Renal cortical epithelial cell (primary cell): Measurements from ENCODE around the gene ADGRB2. TPM values are rescaled to one million over a fixed set of nuclear protein-coding genes. Genes with fewer than 3 reads are reported as not detected.
A peak's percentile ranks its signal among the peaks of the same experiment; 100 is the strongest.

Experiments
- DNase-seq: peaks from one replicate; pipeline ENCODE4 v3.0.0-alpha.2; 2011; ENCODE audit warnings: low read depth
- total RNA-seq: library from RNA; depleted of rRNA; stranded (reverse); fragments of >200 nt; gene quantifications from 2 replicates; pipeline ENCODE4 v1.2.3, GENCODE V29; 2014

The ADGRB2 gene
- total RNA-seq, 1 donor from 2014 or later: 8.0 TPM

DNA sequence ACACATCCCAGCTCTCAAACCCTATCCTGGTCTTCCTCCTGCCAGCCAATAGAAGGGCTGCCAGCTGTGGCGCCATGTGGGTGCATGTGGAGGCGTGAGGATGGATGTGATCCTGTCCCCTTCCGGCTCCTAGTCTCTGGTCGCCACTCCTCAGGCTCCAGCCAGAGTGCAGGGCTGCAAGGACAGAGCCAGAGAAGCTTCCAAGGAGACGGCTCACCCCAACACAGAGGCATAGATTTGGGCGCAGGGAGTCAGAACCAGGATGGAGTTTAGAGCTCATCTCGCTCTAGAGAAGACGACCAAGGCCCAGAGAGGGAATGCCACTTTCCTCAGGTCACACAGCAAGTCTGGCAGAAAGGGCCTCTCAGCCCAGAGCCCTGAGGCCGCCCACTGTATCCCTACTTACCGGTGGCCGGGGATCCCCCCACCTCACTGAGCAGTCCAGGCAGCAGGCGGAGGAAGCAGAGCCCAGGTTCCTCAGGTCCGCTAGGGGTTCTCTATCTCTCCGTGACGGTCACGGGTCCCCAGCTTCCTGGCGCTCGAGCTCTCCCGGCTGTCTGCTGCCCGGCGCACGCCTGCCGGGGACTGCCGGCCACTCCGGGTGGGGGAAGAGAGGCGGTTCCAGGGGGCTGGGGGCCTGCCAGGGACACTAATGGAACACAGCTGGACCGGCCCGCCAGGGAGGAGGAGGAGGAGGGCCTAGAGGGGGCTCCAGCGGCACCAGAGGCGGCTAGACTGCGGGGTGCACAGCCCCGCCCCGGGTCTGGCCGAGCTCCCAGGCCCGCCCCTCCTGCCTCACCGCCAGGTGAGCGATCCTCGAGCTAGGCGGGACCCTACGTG, 60.5 kb downstream of the ADGRB2 start, which contains the start of gene COL16A1:
COL16A1 (minus strand) TSS at position 587 of the 840 bp plus-strand sequence. CDS start 1,824 bp downstream, outside the sequence.
- no peak for DNase-seq

DNA sequence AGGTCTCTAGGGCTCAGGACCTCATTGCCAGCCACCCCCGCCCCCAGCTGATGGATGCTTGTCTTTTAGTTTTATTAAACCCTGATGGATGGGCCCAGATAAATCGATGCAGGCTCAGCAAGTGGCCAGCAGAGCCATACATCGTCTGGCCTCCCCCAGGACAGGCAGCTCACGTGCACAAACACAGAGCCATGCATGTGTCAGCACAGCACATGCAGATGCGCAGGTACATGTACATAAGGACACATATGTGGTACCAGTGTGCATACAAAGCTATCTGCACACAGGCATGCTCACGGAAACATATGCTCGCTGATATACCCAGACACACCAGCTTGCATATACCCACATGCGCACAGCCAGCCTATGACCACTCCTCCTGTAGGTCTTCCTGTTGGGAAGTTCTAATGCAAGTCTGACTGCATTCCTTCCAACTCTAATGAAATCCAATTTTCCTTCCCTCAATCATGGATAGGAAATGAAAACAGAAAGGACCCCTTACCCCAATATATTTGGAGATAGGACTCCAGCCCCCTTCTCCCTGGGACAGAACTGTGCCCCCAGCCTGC, 61.2 kb downstream of the ADGRB2 start:
- no peak for DNase-seq

DNA sequence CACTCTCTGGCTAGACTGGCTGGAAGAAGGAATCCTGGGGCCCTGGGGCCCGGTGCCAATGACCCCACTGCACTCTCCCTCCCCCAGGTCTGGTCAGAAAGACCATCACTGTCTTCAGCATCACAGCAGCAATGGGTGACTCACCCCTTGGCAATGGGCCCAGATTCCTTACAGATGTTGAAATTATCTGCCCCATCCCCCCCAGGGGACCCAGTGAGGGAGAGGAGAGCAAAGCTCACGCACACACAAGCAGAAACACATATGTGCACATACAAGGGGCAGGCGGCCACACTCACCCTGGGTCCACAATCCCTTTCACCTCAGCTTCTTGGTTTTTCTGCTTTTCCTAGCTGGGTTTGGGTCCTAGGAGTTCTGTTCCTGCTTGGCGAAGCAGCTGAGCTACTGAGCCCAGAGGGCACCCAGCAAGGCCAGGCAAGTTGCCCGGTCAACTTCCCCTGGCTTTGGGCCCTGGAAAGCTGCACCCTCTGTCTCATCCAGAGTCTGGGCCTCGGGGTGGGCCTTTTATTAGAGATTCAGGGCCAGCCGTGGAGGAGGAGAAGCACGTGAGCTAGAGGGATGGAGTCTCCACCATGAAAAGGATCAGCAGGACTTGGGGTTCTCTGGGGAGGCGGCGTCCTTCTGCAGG, 62.9 kb downstream of the ADGRB2 start:
- DNase-seq: peak; percentile 92

DNA sequence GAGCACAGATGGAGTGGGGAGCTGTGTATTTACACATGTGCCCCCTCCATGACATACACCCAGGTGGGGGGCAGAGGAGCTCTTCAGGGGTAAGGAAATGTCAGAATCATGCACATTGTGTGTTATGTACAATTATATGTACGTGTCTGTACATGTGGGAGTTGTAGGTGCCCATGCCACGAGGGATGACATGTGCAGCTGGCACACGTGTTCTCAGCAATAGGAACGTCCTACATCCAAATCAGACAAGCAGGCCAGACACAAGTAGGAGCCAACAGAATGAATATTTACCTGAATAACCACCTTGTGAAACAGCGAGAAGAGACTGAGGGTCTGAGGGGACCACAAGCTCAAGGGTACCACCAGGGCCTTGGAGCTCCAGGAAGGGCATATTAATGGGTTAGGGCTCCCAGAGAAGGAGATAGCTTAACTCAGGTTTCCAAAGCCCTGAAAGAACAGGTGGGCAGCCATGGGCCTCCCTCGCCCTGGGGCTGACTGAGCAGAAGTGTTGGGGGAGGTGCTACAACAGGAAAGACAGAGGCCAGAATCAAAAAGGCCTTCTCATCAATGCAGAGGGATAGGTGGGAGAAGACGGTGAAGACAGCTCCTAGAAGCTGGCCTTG, 63.6 kb downstream of the ADGRB2 start:
- no peak for DNase-seq

DNA sequence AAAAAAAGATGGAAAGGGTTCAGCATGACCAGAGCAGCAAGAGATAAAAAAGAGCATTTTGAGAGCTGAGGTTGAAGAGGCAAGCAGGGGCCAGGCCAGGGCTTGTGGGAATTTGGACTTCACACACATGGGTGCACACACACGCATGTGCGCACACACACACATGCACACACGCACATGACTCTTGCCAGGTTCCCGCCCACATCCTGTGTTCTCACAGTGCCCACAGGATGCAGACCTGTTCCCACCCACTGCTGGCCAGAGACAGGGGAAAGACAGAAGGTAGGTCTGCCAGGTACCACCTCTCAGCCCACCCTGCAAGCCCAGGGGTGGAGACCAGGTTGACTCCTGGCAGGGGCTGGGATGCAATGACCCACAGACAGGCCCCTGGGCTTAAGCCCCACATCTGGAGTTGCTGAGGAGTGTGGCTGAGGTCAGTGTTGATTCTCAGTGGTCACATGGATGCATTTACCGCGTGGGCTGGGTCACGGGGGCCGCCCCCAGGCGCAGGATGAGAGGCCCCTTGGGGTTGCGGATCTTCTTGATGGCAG, 64.7 kb downstream of the ADGRB2 start:
- no peak for DNase-seq

DNA sequence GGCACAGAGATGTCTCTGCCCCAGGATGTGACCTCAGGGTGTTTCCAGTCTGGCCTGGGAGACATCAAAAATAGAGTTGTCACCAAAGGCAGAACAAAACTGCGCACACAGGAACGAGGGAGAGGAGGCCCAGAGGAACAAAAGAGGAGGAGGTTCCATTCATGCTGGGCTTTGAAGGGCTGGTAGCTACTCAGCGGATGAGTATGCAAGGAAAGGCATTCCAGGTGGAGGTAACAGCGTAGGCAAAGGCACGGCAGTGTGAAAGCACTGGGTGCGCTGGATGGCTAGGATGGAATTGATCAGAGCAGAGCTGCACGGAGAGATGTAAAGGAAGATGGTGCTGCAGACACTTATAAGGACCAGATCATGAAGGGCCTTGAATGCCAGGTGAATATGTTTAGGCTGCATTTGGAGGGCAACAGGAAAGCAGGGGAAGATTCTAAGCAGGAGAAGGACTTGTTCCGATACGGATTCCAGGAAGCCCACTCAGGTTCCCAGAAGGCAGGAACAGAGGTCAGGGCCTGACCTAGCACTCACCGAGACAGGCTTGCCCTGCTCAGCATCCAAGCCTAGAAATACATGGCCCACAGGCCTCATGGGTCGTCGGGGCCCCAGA, 66.7 kb downstream of the ADGRB2 start:
- DNase-seq: no peak

DNA sequence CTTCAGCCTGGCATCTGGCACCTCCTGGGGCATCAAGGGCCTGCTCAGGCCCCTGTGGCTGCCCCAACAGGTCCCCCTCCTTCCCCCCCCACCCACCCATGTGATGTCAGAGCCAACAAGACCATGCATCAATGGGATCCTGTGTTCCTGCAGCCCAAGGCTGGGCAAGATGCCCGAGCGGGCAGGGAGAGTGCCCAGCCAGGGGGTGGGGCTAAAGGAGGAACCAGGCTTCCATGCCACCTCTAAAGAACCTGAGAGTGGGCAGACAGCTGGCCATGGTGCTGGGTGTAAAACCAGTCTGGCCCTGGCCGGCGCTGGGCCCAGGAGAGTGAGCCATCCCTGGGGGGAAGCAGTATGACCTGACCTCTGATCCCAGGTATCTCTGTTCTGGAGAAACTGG, 67.9 kb downstream of the ADGRB2 start:
- peak; percentile 49 for DNase-seq

DNA sequence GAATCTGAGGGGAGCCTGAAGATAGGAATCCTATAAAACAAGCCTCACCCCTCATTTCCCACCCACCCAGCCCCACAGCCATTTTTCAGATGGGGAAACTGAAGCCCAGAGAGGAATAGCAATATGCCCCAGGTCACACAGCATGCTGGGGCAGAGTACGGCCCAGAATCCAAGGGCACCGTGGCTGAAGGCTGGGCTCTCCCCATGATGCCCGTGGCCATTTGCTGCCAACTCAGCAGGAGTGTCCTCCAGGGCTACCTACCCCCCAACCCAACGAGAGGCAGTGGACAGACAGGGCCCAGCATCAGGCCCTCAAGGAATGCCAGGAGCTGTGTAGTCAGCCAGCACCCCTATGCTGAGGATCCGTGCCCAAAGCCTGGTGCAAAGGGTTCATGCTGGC, 68.8 kb downstream of the ADGRB2 start:
- DNase-seq: no peak

DNA sequence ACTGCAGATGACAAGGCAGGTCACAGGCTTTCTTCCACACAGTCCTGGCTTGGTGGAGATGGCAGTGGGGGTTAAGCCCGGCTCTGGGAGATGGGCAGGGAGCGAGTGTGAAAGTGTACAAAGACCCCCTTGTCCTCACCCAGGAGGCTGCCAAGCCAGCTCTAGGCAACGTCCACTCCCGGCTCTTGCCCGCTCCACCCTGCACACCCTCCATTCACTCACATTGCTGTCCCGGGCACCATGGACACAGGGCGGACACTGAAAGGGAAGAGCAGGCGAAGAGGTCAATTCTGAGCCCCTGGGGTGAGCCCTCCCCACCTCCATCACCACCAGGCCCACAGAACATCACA, 69.2 kb downstream of the ADGRB2 start:
- DNase-seq: no peak

DNA sequence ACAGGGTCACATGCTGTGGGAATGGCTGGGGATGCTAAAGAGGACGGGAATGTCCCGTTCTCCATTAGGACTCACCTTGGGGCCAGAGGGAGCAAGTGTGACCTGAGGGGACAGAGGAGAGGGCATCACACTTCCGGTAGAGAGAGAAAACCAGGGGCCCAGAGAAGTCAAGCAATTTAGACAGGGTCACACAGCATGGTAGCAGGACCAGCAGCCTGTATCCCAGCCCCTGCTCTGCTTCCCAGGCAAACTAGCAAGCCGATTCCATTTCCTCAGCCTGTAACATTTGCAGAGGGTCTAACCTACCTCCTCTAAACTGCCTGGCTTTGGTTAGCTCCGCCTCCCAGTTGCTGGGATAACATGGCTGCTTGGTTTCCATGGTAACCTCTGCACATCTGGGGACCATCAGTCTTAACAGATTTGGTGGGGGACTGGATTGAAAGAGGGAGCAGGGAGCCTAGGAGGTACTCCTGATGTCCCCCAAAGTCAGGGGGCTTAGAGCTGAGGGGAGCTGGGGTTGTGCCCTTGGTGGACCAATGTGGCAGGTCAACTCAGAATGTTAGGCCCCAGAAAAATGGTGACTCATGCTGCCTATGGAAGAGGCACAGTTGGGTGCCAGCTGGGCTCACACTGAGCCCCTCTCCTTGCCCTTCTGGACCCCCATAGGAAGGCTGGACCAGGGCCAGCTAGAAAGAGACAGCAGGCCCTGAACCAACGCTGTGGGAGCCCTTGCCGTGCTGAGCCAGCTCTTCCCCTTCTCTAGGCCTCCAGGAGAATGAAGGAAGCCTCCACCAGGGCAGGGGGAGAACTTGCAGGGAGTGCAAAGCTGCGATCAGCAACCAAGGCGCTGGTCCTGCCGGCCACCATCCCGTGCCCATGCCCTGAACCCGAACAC, 69.8 kb downstream of the ADGRB2 start:
- DNase-seq: no peak

DNA sequence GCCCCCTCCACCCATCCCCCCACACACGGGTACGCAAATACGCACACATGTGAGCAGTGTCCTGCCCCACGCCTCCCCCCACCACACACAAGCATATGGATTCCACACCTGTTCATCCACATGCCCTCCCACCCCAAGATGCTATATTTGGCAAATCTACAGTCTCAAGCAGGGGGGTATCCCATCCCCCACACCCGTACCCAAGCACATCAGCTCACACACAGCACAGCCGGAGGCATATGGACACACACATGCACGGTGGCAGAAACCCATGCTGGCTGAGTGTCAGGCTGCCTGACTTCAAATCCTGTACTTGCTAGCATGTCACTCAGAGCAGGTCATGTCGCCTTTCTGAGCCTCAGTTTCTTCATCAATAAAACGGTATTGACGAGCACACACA, 70.9 kb downstream of the ADGRB2 start:
- no peak for DNase-seq

DNA sequence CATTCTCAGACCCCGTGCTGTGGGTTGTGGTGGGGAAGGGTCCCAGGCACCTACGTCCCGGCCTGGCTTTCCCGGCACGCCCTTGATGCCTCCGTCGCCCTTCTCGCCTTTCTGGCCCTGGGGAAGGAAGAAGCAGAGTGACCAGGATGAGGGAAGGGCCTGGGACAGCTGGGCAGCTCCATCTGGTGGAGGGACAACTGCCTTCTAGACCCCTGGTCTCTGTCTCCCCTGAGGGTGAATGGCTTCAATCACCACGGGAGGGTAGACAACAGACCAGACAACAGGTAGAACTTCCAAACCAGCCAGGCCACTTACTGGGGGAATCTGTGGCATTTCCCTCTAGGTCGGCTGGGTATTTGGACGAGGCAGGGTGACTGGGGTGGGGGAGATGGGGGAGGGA, 72.2 kb downstream of the ADGRB2 start:
- no peak for DNase-seq

DNA sequence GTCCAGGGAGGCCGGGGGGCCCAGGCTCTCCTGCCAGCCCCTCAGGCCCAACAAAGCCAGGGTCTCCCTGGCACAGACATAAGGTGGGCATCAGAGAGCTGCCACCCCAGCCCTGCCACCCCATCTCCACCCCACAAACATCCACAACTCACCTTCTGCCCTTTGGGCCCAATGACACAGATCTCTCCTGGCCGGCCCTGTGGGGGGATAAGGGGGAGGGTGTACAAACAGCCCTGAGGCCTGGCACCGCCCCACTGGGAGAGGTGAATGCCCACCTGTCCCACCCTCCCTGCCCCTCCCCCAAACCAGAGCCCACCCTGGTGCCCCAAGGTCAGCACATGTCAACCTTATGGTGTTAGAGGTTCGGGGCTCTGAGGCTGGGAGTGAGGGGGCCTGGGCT, 72.7 kb downstream of the ADGRB2 start:
- no peak for DNase-seq

DNA sequence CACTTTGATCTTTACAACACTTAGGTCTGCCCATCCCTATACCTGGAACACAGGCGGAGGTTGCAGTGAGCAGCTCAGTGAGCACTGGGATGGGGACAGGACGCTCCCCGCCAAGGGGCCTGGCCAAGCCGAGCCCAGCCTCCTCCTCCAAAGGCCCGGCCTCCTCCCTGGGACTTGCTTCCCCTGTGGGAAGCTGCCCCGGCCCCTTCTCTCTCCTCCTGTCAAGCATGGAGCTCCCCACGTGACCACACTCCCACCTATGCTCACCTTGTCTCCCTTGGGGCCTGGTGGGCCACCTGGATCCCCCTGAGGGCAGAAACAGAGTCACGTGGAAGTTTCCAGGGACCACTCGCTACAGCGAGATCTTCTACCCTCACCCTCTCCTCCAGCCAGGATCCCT, 73.2 kb downstream of the ADGRB2 start:
- no peak for DNase-seq

DNA sequence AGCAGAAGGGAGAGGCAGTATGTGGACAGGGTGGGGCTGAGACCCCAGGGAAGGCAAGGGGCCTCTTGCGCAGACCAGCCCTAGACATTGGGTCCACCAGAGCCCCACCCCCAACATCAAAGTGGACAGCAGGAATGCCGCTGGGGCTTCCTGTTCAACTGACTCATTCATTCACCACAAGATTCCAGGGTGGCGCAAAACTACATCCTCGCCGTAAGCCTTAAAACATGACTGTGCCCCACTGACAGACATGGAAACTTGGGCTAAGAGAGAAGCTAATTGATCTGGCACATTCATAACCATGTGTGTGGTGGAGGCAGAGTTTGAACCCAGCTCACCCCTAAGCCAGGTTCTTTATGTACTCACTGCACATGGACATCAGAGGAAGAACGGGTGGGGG, 74.3 kb downstream of the ADGRB2 start:
- peak; percentile 94 for DNase-seq

DNA sequence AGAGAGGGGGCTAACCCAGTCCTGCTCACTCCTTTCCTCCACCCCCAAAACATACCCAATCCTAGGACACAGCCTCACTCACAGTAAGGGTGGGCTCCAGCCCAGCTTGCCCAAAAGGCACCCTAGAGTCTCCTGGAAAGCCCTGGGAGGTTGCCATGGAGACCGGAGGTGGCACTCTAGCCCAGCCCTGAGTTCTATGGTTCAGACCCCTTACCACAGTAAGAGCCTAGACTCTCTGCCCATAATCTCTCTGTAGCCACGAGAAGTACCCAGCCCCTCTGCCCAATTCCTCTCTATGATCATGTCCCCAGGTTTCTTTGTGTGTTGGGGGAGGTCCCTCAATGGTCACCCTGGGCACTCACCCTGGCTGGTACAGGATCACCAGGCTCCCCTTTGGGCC, 74.8 kb downstream of the ADGRB2 start:
- DNase-seq: no peak

DNA sequence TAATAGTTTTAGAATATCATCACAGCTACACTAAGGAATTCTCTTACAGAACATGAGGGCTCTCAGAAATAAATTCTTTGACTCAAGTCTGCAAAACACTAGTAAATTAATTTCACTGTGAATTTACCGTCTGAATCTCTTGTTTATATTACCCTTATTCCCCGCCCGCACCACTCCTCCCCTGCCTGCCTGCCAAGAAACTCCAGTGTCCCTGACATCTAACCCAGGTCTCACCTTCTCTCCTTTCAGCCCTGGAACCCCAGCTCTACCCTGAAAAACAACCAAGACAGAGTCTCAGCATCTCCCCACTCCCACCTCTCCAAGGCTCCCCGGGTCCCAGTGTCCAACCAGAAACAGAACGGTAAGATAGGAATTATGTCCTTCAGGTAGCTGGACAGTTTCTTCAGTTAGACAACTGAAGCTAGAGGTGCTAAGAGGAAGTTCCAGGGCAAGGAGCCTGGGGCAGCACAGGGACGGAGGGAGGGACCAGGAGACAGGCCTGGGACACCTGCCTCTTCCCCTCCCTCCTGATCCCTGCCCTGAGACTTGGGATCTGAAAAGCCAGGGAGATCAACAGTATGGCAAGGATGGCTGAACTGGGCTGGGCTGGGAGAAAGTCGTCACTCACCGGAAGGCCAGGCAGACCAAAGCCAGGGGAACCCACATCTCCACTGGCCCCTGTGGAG, 75.8 kb downstream of the ADGRB2 start:
- DNase-seq: no peak

DNA sequence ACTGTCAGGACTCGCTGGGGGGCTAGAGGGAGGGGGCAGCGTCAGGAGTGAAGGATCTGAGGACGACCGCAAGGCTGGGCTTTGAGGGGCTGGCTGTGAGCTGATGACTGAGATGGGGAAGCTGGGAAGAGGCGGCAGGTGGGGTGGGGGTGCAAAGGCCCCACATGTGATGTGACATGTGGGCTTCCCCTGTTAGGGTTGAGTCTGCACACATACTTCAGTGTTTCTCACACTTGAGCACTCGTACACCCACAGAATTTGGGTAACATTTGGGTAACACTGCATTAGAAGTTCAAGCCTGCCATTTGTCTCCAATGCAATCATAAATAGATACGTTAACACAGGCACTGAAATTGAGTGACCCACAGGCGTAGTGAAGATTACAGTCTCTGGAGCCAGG, 76.5 kb downstream of the ADGRB2 start:
- no peak for DNase-seq

DNA sequence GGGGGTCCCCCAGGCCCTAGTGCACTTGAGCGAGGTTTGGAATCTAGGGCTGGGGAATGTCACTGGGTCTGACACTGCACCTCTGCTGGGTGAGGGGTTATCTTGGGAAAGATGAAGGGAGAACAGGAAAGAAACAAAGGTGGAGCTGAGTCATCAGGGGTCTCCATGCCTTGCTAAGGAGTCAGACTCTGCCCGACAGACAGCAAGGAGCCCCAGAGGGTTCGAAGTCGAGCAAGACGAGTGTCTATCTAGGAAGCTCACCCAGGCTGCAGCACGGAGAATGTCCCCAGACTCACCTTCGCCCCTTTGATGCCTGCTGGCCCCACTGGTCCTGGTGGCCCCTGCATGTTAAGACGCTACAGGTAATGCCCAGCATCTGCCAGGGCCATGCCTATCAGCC, 78.3 kb downstream of the ADGRB2 start:
- no peak for DNase-seq

DNA sequence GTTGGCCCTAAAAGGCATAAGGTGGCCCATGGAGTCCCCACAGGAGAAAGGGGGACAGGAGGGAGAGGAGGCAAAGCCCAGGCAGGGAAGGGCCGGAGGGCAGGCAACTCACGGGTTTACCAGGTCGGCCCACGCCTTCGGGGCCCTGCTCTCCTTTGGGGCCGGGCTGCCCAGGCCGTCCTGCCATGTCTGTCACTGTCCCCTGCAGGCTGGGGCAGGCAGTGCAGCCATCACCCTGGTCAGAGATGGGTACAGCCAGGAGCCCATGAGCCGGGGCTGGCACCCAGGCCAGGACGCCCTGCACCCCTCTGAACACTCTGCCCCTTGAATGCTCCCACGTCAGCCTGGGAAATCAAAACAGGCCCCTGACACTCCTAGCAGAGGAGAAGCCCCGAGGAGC, 80.1 kb downstream of the ADGRB2 start:
- no peak for DNase-seq
